ENCODE data around the gene ZFP36L2.

The ZFP36L2 gene

DNA sequence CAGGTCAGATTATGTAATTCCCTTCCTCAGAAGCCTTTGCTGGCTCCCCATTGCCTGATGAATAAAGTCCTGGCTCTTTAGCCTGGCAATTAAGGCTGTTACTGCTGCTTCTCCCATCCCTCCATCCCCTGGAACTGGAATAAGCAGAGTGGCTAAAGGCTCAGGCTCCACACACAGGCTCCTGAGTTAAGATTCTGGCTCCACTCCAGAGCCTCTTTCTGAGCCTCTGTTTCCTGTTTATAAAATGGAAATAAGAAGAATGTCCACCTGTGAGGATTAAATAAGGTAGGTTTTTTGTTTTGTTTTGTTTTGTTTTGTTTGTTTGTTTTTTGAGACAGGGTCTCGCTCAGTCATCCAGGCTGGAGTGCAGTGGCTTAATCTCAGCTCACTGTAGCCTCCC lies 50.0 kb downstream of the ZFP36L2 start:
- no peak overlapping the region for H3K27ac ChIP-seq
- no peaks in the 10 kb centered on the region for H3K27me3 ChIP-seq (replicated peaks)
- H3K4me3 ChIP-seq (ENCODE audit: low read depth, low read length), result no peak overlapping the region
- TF ChIP-seq, protein P1, sequence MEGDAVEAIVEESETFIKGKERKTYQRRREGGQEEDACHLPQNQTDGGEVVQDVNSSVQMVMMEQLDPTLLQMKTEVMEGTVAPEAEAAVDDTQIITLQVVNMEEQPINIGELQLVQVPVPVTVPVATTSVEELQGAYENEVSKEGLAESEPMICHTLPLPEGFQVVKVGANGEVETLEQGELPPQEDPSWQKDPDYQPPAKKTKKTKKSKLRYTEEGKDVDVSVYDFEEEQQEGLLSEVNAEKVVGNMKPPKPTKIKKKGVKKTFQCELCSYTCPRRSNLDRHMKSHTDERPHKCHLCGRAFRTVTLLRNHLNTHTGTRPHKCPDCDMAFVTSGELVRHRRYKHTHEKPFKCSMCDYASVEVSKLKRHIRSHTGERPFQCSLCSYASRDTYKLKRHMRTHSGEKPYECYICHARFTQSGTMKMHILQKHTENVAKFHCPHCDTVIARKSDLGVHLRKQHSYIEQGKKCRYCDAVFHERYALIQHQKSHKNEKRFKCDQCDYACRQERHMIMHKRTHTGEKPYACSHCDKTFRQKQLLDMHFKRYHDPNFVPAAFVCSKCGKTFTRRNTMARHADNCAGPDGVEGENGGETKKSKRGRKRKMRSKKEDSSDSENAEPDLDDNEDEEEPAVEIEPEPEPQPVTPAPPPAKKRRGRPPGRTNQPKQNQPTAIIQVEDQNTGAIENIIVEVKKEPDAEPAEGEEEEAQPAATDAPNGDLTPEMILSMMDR (IDR thresholded peaks at IDR 0.05; ENCODE audit: low read depth, low read length, missing control alignments), result no peak
- in situ Hi-C loops (cut with HindIII; ENCODE audit: low pct_ligation_motif_present, low sequenced_read_pairs), result no loop called here
- H3K36me3 ChIP-seq (replicated peaks), result no peaks in the 10 kb centered on the region
- DNase-seq, result no peak

DNA sequence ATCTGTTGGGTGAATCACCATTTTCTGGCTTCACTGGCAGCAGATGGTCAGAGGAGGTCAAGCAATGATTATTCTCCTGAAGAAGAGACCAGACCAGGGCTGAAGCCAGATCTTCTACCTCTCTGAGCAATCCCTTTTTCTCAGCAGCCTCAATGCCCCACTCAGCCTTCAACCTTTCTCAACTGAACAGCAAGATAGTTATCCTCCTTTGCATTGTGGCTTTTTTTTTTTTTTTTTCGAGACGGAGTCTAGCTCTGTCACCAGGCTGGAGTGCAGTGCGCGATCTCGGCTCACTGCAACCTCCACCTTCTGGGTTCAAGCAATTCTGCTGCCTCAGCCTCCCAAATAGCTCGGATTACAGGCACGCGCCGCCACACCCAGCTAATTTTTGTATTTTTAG lies 50.5 kb downstream of the ZFP36L2 start:
- H3K4me3 ChIP-seq (ENCODE audit: low read depth, low read length), result no peak overlapping the region
- TF ChIP-seq, protein P1 (IDR thresholded peaks at IDR 0.05; ENCODE audit: low read depth, low read length, missing control alignments), result no peak
- H3K36me3 ChIP-seq (replicated peaks), result no peaks in the 10 kb centered on the region
- no peak overlapping the region for H3K27ac ChIP-seq
- in situ Hi-C loops (cut with HindIII; ENCODE audit: low pct_ligation_motif_present, low sequenced_read_pairs), result no loop called here
- no peak for DNase-seq
- H3K27me3 ChIP-seq (replicated peaks), result no peaks in the 10 kb centered on the region

DNA sequence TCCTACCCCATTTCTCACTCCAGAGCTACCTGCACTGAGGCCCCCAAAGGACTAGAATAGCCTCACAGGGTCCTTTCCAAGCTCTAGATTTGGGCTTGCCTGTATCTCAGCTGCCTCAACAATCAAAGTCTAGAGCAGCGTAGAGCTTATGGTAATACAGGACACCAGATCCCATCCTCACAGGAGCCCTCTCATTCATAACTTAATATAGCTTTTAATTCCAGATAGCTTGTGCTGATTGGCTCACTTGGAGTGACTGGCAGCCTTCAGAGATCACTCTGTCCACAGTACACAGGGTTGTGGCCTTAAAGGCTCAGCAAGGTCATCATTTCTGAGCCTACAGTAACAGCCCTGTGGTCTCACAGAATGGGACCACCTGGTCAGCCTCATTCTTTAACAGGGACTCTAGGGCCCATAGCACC lies 51.4 kb downstream of the ZFP36L2 start:
- TF ChIP-seq, protein P1 (IDR thresholded peaks at IDR 0.05; ENCODE audit: low read depth, low read length, missing control alignments), result no peak
- in situ Hi-C loops (cut with HindIII; ENCODE audit: low pct_ligation_motif_present, low sequenced_read_pairs), result no loop called here
- Histone ChIP-seq H3K27me3 (replicated peaks) (no peaks in the 10 kb centered on the region), H3K4me3 (ENCODE audit: low read depth, low read length) (no peak overlapping the region), H3K36me3 (replicated peaks) (no peaks in the 10 kb centered on the region), H3K27ac (no peak overlapping the region)
- DNase-seq, result peak; percentile 31

DNA sequence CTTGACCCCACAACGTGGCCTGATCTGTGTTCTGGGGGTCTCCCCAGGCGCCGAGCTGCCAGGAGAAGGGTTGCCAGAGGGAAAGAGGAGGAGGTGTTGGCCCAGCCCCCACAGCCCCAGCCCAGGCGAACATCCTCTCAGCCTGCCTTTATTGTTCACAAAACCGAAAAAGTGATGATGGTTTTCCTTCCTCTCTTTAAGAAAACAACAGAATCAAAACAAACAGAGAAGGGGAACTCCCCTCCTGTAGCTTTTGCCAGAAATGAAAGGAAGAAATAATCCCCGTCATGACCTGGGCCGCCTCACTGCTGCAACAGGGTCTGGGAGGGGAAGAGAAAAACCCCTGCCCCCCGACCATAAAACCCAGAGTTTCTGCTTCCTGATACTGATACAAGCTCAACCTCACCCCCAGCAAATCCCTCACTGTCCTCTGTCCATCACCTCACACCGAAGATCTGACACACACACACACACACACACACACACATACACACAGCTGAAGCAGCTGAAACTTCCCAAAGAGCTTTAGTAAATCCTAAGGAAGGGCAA lies 52.0 kb downstream of the ZFP36L2 start:
- TF ChIP-seq, protein P1 (IDR thresholded peaks at IDR 0.05; ENCODE audit: low read depth, low read length, missing control alignments), result no peak
- in situ Hi-C loops (cut with HindIII; ENCODE audit: low pct_ligation_motif_present, low sequenced_read_pairs), result no loop called here
- no peak overlapping the region for H3K27ac ChIP-seq
- no peak for DNase-seq
- H3K27me3 ChIP-seq (replicated peaks), result no peaks in the 10 kb centered on the region
- no peak overlapping the region for H3K4me3 ChIP-seq (ENCODE audit: low read depth, low read length)
- no peaks in the 10 kb centered on the region for H3K36me3 ChIP-seq (replicated peaks)
